Tibial nerve (tissue), 4 donors: Measurements from ENCODE around the gene KHNYN.

Experiments
- EP300 ChIP-seq, 2 donors: sonication (generic); formaldehyde crosslinking; IDR thresholded peaks; one replicate each; pipeline ENCODE4 v1.6.1; 2017; ENCODE audit warnings: antibody characterized with exemption in 2 of 2, mild to moderate bottlenecking in 1 of 2
- POLR2A ChIP-seq, 2 donors: fragments of 450-650 bp; IDR thresholded peaks; one replicate each; pipeline ENCODE4 v1.6.1; 2017; ENCODE audit warnings: antibody characterized with exemption in 2 of 2, mild to moderate bottlenecking in 2 of 2, moderate library complexity in 2 of 2
- TF ChIP-seq, protein P1 (sequence below), 5 experiments: fragments of 200-600 bp in 3 of 5; fragments of 450-650 bp in 2 of 5; sonication (generic) in 3 of 5; IDR thresholded peaks; one replicate each; pipeline ENCODE4 v1.5.1; 2016 to 2019; ENCODE audit warnings: antibody characterized with exemption in 5 of 5, mild to moderate bottlenecking in 3 of 5, moderate library complexity in 2 of 5

DNA sequence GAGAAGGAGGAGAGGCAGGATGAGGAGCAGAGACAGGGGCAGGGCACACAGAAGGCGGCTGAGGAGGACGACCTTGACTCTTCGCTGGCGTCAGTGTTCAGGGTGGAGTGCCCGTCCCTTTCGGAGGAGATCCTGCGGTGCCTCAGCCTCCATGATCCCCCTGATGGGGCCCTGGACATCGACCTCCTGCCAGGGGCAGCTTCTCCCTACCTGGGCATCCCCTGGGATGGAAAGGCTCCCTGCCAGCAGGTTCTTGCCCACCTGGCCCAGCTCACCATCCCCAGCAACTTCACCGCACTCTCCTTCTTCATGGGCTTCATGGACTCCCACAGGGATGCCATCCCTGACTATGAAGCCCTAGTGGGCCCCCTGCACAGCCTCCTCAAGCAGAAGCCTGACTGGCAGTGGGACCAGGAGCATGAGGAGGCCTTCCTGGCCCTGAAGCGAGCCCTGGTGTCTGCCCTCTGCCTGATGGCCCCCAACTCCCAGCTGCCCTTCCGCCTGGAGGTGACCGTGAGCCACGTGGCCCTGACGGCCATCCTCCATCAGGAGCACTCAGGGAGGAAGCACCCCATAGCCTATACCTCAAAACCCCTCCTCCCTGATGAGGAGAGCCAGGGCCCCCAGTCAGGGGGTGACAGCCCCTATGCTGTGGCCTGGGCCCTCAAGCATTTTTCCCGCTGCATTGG, 14.9 kb upstream of the KHNYN start:
- TF ChIP-seq POLR2A (IDR thresholded peaks at IDR 0.05) (no peak), EP300 (IDR thresholded peaks at IDR 0.05) (no peak)
- TF ChIP-seq, protein P1, sequence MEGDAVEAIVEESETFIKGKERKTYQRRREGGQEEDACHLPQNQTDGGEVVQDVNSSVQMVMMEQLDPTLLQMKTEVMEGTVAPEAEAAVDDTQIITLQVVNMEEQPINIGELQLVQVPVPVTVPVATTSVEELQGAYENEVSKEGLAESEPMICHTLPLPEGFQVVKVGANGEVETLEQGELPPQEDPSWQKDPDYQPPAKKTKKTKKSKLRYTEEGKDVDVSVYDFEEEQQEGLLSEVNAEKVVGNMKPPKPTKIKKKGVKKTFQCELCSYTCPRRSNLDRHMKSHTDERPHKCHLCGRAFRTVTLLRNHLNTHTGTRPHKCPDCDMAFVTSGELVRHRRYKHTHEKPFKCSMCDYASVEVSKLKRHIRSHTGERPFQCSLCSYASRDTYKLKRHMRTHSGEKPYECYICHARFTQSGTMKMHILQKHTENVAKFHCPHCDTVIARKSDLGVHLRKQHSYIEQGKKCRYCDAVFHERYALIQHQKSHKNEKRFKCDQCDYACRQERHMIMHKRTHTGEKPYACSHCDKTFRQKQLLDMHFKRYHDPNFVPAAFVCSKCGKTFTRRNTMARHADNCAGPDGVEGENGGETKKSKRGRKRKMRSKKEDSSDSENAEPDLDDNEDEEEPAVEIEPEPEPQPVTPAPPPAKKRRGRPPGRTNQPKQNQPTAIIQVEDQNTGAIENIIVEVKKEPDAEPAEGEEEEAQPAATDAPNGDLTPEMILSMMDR (IDR thresholded peaks at IDR 0.05): no peak
